ENCODE results near the gene RPS6KA1.
"Not testable (repeated sequence)": the region's sequence is repeated elsewhere in the genome, so short reads cannot be mapped to it uniquely, and the experiment has no call there.

The RPS6KA1 gene

DNA sequence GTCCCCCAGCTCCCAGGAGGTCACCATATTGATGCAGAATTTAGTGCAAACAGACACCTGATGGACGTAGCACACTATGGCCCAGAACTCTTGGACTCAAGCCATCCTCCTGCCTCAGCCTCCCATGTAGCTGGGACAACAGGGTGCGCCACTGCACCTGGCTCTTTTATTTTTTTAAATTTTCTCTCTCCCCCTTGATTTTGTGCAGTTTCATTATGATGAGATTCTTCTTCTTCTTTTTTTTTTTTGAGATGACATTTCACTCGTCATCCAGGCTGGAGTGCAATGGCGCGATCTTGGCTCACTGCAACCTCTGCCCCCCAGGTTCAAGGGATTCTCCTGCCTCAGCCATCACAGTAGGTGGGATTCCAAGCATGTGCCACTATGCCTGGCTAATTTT, 63.8 kb downstream of the RPS6KA1 start:
- DNase-seq (ENCODE audit: low read depth in 1 of 2, low spot score in 1 of 2), result no peak

DNA sequence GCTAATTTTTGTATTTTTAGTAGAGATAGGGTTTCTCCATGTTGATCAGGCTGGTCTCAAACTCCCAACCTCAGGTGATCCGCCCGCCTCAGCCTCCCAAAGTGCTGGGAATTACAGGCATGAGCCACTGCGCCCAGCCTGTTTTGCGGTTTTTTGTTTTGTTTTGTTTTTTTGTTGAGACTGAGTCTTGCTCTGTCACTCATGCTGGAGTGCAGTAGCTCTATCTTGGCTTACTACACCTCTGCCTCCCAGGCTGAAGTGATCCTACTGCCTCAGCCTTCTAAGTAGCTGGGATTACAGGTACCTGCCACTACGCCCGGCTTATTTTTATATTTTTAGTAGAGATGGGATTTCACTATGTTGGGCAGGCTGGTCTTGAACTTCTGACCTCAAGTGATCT, 65.0 kb downstream of the RPS6KA1 start:
- DNase-seq (ENCODE audit: low read depth in 1 of 2, low spot score in 1 of 2), result not testable (repeated sequence)

- DNase-seq (ENCODE audit: low read depth in 1 of 2, low spot score in 1 of 2), result no peak
Measured at GRCh38 chr1:26597629-26598039, 68.1 kb downstream of the RPS6KA1 start.

DNA sequence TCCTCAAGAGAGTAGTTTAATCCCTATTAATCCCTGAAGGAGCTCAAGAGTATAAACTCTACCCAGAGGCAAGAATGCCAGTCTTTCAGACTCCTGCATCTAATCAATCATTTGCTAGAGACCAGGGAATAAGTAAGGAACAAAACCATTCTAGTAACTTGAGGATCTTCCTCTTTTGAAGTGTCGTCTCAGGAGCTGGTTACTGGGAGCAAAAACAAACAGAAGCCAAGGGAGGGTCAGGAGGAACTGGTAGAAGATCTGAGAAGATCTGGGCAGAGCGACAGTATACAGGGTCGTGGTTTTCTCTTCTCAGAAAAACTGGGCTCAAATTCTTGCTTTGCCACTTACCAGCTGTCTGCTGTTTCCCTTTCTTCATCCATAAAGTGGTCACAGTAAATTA, 69.3 kb downstream of the RPS6KA1 start:
- DNase-seq (ENCODE audit: low read depth in 1 of 2, low spot score in 1 of 2), result no peak

DNA sequence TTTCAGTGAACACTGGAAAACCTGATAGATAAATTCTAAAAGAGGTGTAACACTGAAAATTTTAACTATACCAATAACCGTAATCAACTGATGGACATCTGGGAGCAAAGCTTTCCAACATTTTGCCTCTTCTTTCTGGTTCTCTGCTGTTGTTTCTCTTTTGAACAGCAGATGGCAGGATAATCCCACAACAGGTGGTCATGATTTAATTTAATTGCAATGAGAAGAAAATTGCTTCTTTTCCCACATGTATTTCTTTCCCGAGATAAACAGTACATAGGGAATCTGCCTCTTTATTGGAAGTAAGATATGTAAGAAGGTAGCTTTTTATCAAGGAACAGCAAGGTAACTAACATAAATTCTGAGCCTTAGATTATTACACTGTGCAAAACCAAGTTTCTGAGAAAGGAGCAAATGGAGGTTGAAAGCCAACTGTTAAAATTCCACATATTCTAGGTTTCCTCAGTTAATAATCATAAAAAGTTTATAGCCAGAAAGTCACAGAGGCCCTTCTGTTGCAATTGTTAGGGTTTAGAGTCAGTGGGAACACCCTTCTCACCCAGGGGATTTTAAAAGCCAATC, 72.9 kb downstream of the RPS6KA1 start:
- DNase-seq (ENCODE audit: low read depth in 1 of 2, low spot score in 1 of 2), result no peak

- DNase-seq (ENCODE audit: low read depth in 1 of 2, low spot score in 1 of 2), result no peak
Measured at GRCh38 chr1:26603856-26604255, 74.3 kb downstream of the RPS6KA1 start.

- no peak for DNase-seq (ENCODE audit: low read depth in 1 of 2, low spot score in 1 of 2)
Measured at GRCh38 chr1:26607186-26607585, 77.6 kb downstream of the RPS6KA1 start.

DNA sequence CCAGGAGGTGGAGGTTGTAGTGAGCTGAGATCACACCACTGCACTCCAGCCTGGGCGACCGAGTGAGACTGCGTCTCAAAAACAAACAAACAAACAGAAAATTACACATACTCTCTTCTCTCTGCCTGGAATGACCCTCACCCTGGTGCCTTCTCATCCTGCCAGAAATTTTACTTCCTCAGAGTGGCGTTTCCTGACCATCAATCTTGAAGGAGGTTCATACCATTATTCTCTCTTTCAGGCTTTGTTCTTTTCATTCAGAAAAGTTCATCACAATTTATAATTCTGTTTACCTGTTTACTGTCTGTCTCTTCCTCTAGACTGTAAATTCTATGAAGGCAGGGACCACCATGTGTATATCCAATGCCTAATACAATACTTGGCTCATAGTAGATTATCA, 79.3 kb downstream of the RPS6KA1 start:
- no peak for DNase-seq (ENCODE audit: low read depth in 1 of 2, low spot score in 1 of 2)

DNA sequence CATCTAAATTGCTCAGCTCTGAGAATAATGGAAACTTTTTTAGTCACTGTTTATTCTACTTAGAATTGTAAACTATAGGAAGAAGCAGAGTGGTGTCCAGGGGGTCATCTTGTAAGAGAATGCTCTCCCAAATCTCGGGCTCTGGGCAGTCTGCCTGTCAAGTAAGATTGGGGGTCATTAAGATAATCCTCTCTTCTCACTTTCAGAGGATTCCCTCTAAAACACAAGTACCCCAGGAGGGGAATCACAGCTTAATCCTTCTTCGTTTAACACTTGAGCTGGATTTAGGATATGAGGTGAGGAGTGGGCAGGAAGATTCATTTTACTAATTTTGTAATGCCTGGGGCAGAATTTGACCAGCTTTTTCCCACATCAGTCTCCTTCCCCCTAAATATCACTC, 81.2 kb downstream of the RPS6KA1 start:
- no peak for DNase-seq (ENCODE audit: low read depth in 1 of 2, low spot score in 1 of 2)

DNA sequence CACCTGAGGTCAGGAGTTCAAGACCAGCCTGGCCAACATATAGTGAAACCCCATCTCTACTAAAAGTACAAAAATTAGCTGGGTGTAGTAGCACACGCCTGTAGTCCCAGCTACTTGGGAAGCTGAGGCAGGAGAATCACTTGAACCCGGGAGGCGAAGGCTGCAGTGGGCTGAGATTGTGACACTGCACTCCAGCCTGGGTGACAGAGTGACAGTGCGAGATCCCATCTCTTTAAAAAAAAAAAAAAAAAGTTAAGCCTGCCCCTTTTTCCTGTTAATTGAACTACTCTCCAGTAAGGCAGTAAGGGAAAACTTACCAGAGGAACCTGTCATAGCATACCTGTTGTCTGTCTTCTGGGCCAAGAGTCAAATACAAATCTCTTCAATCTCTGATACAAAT, 83.1 kb downstream of the RPS6KA1 start:
- not testable (repeated sequence) for DNase-seq (ENCODE audit: low read depth in 1 of 2, low spot score in 1 of 2)

DNA sequence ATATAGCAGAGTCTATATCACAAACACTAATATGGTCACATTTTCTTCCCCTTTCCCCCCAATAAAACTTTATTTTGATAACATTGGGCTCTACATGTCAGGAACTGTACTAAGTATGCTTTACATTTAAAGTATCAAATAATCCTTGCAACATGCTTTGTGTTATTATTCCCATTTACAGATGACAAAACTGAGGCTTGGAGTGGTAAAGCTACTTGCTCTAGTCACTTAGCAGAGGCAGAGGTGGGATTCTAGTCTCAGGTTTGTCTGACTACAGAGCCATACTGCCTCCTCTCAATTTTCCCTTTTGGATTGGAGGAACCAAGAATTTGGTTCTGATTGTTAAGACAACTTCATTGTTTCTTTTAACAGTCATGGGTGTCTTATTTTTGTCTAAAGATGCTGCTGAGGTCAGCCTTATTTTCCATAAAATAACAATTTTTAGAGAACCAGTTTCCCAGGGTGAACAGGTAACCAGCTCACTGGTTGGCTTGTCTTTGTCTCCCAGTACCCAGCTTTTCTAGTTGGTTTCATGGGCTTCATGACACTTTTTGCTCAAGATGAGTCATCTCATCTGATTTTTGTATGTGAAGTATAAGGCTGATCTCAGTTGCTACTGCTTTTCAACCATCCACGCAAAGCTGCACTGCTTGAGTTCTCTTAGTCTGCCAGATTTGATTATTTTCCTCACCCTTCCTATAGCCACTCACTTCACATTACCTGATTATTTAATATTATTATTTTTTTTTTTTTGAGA, 85.3 kb downstream of the RPS6KA1 start:
- no peak for DNase-seq (ENCODE audit: low read depth in 1 of 2, low spot score in 1 of 2)

DNA sequence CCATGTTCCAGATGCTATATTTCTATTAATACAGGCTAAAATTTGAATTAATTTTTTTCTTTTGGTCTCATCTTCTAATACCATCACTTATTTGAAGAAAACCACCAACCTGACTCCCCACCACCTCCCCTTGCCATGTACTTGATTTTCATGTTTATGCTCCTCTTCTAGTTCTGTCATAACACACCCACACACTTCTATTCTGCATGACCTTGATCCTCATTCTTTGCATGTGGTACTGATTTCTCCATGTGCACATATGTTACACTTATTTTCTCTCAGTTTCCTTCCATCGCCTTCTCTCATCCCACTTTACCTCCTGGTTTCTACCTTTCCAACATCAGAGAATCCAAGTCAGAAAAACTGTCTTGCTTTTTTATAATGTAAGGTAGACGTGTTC, 87.3 kb downstream of the RPS6KA1 start:
- no peak for DNase-seq (ENCODE audit: low read depth in 1 of 2, low spot score in 1 of 2)

GRCh38 chr1:26618561-26618960, 89.0 kb downstream of the RPS6KA1 start:
- DNase-seq (ENCODE audit: low read depth in 1 of 2, low spot score in 1 of 2), result no peak

Data from stimulated activated CD4-positive, alpha-beta T cell treated with anti-CD3 and anti-CD28 coated beads, Interleukin-15, amount 100 ng/mL, for 1 hour (primary cell).